Measurements from ENCODE around the gene RPS19. TPM values are rescaled to one million over a fixed set of nuclear protein-coding genes. Genes with fewer than 3 reads are reported as not detected.

The RPS19 gene
- total and polyA plus RNA-seq, 9 donors, result 2,442 to 4,411 (median 2,569) TPM

GRCh38 chr19:41906916-41907680 is 47.0 kb downstream of the RPS19 start:
- 29% methylated on average over 4 of the region's 21 CpGs for WGBS (ENCODE audit: insufficient coverage)
- Histone ChIP-seq H3K36me3 (ENCODE audit: control insufficient read depth, insufficient read depth, low read length) (peaks cover 54% of the 10 kb centered on the region), H3K4me3 (ENCODE audit: low read length) (no peak overlapping the region), H3K27me3 (ENCODE audit: control insufficient read depth, insufficient read depth, low read length) (peaks cover 31% of the 10 kb centered on the region), H3K27ac (ENCODE audit: low read length) (no peak overlapping the region), H3K4me1 (ENCODE audit: control insufficient read depth, insufficient read depth, low read length) (no peaks in the 10 kb centered on the region), H3K9me3 (replicated peaks; ENCODE audit: control insufficient read depth, low read depth, low read length) (no peaks in the 10 kb centered on the region)
- no peak for DNase-seq

- H3K27ac ChIP-seq (ENCODE audit: low read length), result no peak overlapping the region
- H3K36me3 ChIP-seq (ENCODE audit: control insufficient read depth, insufficient read depth, low read length), result peaks cover 44% of the 10 kb centered on the region
Observed at GRCh38 chr19:41907994-41908615, 48.0 kb downstream of the RPS19 start.

GRCh38 chr19:41908724-41909464 is 48.8 kb downstream of the RPS19 start:
- Histone ChIP-seq H3K27ac (ENCODE audit: low read length) (no peak overlapping the region), H3K36me3 (ENCODE audit: control insufficient read depth, insufficient read depth, low read length) (peaks cover 36% of the 10 kb centered on the region), H3K27me3 (ENCODE audit: control insufficient read depth, insufficient read depth, low read length) (peaks cover 48% of the 10 kb centered on the region), H3K4me3 (ENCODE audit: low read length) (no peak overlapping the region), H3K9me3 (replicated peaks; ENCODE audit: control insufficient read depth, low read depth, low read length) (no peaks in the 10 kb centered on the region), H3K4me1 (ENCODE audit: control insufficient read depth, insufficient read depth, low read length) (no peaks in the 10 kb centered on the region)
- 76% methylated on average over 8 of the region's 11 CpGs for WGBS (ENCODE audit: insufficient coverage)
- no peak for DNase-seq

More at GRCh38 chr19:41907994-41908615, 48.0 kb downstream of the RPS19 start:
- peaks cover 40% of the 10 kb centered on the region for H3K27me3 ChIP-seq (ENCODE audit: control insufficient read depth, insufficient read depth, low read length)
- H3K4me1 ChIP-seq (ENCODE audit: control insufficient read depth, insufficient read depth, low read length), result no peaks in the 10 kb centered on the region
- no peak for DNase-seq
- H3K9me3 ChIP-seq (replicated peaks; ENCODE audit: control insufficient read depth, low read depth, low read length), result no peaks in the 10 kb centered on the region
- no peak overlapping the region for H3K4me3 ChIP-seq (ENCODE audit: low read length)
- 79% methylated on average over 24 of the region's 25 CpGs for WGBS (ENCODE audit: insufficient coverage)

GRCh38 chr19:41909706-41910105 is 49.7 kb downstream of the RPS19 start:
- no peak overlapping the region for H3K4me3 ChIP-seq (ENCODE audit: low read length)

GRCh38 chr19:41910240-41910991 is 50.4 kb downstream of the RPS19 start:
- DNase-seq, result no peak
- no peak overlapping the region for H3K27ac ChIP-seq (ENCODE audit: low read length)
- H3K9me3 ChIP-seq (replicated peaks; ENCODE audit: control insufficient read depth, low read depth, low read length), result no peaks in the 10 kb centered on the region
- no peaks in the 10 kb centered on the region for H3K4me1 ChIP-seq (ENCODE audit: control insufficient read depth, insufficient read depth, low read length)
- 73% methylated on average over 12 of the region's 12 CpGs for WGBS (ENCODE audit: insufficient coverage)
- H3K36me3 ChIP-seq (ENCODE audit: control insufficient read depth, insufficient read depth, low read length), result peaks cover 20% of the 10 kb centered on the region
- peaks cover 63% of the 10 kb centered on the region for H3K27me3 ChIP-seq (ENCODE audit: control insufficient read depth, insufficient read depth, low read length)
- H3K4me3 ChIP-seq (ENCODE audit: low read length), result no peak overlapping the region

More at GRCh38 chr19:41909706-41910105, 49.7 kb downstream of the RPS19 start:
- H3K27me3 ChIP-seq (ENCODE audit: control insufficient read depth, insufficient read depth, low read length), result peaks cover 56% of the 10 kb centered on the region
- no peak for DNase-seq
- peaks cover 28% of the 10 kb centered on the region for H3K36me3 ChIP-seq (ENCODE audit: control insufficient read depth, insufficient read depth, low read length)
- 38% methylated on average over 9 of the region's 13 CpGs for WGBS (ENCODE audit: insufficient coverage)
- no peaks in the 10 kb centered on the region for H3K4me1 ChIP-seq (ENCODE audit: control insufficient read depth, insufficient read depth, low read length)
- no peak overlapping the region for H3K27ac ChIP-seq (ENCODE audit: low read length)
- no peaks in the 10 kb centered on the region for H3K9me3 ChIP-seq (replicated peaks; ENCODE audit: control insufficient read depth, low read depth, low read length)

GRCh38 chr19:41910992-41911888 is 51.2 kb downstream of the RPS19 start:
- Histone ChIP-seq H3K27ac (ENCODE audit: low read length) (no peak overlapping the region), H3K27me3 (ENCODE audit: control insufficient read depth, insufficient read depth, low read length) (peaks cover 71% of the 10 kb centered on the region), H3K9me3 (replicated peaks; ENCODE audit: control insufficient read depth, low read depth, low read length) (no peaks in the 10 kb centered on the region), H3K4me1 (ENCODE audit: control insufficient read depth, insufficient read depth, low read length) (no peaks in the 10 kb centered on the region), H3K4me3 (ENCODE audit: low read length) (no peak overlapping the region), H3K36me3 (ENCODE audit: control insufficient read depth, insufficient read depth, low read length) (peaks cover 12% of the 10 kb centered on the region)
- 64% methylated on average over 6 of the region's 13 CpGs for WGBS (ENCODE audit: insufficient coverage)
- DNase-seq, result no peak

- H3K4me1 ChIP-seq (ENCODE audit: control insufficient read depth, insufficient read depth, low read length), result no peaks in the 10 kb centered on the region
- peaks cover 80% of the 10 kb centered on the region for H3K27me3 ChIP-seq (ENCODE audit: control insufficient read depth, insufficient read depth, low read length)
- no peak for DNase-seq
- H3K4me3 ChIP-seq (ENCODE audit: low read length), result no peak overlapping the region
- peaks cover 4% of the 10 kb centered on the region for H3K36me3 ChIP-seq (ENCODE audit: control insufficient read depth, insufficient read depth, low read length)
- no peak overlapping the region for H3K27ac ChIP-seq (ENCODE audit: low read length)
- H3K9me3 ChIP-seq (replicated peaks; ENCODE audit: control insufficient read depth, low read depth, low read length), result no peaks in the 10 kb centered on the region
- WGBS (ENCODE audit: insufficient coverage), result 6% methylated on average over 23 of the region's 29 CpGs
Observed at GRCh38 chr19:41911889-41912731, 52.1 kb downstream of the RPS19 start.

- Histone ChIP-seq H3K36me3 (ENCODE audit: control insufficient read depth, insufficient read depth, low read length) (no peaks in the 10 kb centered on the region), H3K4me3 (ENCODE audit: low read length) (no peak overlapping the region), H3K27ac (ENCODE audit: low read length) (no peak overlapping the region), H3K9me3 (replicated peaks; ENCODE audit: control insufficient read depth, low read depth, low read length) (no peaks in the 10 kb centered on the region), H3K27me3 (ENCODE audit: control insufficient read depth, insufficient read depth, low read length) (peaks cover 89% of the 10 kb centered on the region), H3K4me1 (ENCODE audit: control insufficient read depth, insufficient read depth, low read length) (no peaks in the 10 kb centered on the region)
- no peak for DNase-seq
- WGBS (ENCODE audit: insufficient coverage), result under 1% methylated on average over 37 of the region's 51 CpGs
Observed at GRCh38 chr19:41912899-41913537, 53.0 kb downstream of the RPS19 start.
